GM12875 (cell line): ENCODE data around the gene GSTA2.
"Not testable (repeated sequence)": the region's sequence is repeated elsewhere in the genome, so short reads cannot be mapped to it uniquely, and the experiment has no call there.

Source experiments
- H3K4me3 ChIP-seq: one replicate; pipeline ENCODE4 v1.5.1; 2011; ENCODE audit warnings: low read depth, low read length, control low read depth
- TF ChIP-seq, protein P1 (sequence below): IDR thresholded peaks from 2 replicates; pipeline ENCODE4 v1.5.1; 2011; ENCODE audit warnings: low read depth, mild to moderate bottlenecking, control low read depth, inconsistent platforms, low read length, moderate library complexity, borderline replicate concordance; ENCODE audit not compliant: insufficient read depth

Gene GSTA2

GRCh38 chr6:52760105-52760765, 3.0 kb downstream of the GSTA2 start:
- TF ChIP-seq, protein P1, sequence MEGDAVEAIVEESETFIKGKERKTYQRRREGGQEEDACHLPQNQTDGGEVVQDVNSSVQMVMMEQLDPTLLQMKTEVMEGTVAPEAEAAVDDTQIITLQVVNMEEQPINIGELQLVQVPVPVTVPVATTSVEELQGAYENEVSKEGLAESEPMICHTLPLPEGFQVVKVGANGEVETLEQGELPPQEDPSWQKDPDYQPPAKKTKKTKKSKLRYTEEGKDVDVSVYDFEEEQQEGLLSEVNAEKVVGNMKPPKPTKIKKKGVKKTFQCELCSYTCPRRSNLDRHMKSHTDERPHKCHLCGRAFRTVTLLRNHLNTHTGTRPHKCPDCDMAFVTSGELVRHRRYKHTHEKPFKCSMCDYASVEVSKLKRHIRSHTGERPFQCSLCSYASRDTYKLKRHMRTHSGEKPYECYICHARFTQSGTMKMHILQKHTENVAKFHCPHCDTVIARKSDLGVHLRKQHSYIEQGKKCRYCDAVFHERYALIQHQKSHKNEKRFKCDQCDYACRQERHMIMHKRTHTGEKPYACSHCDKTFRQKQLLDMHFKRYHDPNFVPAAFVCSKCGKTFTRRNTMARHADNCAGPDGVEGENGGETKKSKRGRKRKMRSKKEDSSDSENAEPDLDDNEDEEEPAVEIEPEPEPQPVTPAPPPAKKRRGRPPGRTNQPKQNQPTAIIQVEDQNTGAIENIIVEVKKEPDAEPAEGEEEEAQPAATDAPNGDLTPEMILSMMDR, result no peak
- H3K4me3 ChIP-seq, result no peak overlapping the region

DNA sequence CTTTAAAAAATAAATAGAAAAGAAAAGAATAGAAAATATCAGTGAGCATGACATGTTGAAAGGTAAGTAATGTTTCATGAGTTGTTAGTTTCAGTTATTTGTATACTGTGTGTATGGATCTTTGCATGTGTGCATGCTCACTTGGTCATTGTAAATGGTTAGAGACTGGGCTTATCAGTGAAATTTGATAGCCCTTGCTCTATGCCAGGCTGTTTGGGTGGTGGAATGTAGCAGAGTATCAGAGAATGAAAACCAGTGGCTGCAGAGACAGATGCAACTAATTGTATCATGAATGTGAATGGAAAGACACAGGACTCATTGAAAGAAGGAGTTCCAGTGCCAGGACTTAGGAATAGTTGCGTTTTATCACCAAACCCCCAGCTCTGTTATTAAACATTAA, 4.2 kb downstream of the GSTA2 start:
- no peak overlapping the region for H3K4me3 ChIP-seq
- TF ChIP-seq, protein P1, result no peak

GRCh38 chr6:52757651-52758338, 5.5 kb downstream of the GSTA2 start:
- not testable (repeated sequence) for H3K4me3 ChIP-seq

DNA sequence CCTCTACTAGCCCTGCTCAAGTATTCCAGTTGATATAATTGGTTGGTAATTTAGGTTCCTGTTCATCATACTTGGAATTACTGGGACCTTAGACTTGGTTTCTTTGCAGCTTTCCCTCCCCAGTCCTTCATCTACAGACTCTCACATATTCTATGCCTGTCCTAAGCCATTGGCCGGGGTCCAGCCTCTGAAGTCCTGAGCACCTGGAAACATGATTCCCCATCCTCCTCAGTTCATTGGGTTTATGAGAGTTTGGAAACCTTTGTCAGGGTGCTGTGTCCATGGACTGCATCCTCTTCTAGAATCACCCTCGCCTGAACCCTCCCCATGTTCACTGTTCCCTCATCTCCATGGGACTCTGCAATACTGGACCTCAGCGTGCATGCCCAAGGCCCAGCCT, 8.8 kb downstream of the GSTA2 start:
- H3K4me3 ChIP-seq, result no peak overlapping the region
- TF ChIP-seq, protein P1, result no peak

- H3K4me3 ChIP-seq, result not testable (repeated sequence)
These were observed 10.1 kb downstream of the GSTA2 start for GRCh38 chr6:52753137-52753536.

GRCh38 chr6:52752310-52752709, 11.0 kb downstream of the GSTA2 start:
- H3K4me3 ChIP-seq, result no peak overlapping the region
- TF ChIP-seq, protein P1, result no peak

DNA sequence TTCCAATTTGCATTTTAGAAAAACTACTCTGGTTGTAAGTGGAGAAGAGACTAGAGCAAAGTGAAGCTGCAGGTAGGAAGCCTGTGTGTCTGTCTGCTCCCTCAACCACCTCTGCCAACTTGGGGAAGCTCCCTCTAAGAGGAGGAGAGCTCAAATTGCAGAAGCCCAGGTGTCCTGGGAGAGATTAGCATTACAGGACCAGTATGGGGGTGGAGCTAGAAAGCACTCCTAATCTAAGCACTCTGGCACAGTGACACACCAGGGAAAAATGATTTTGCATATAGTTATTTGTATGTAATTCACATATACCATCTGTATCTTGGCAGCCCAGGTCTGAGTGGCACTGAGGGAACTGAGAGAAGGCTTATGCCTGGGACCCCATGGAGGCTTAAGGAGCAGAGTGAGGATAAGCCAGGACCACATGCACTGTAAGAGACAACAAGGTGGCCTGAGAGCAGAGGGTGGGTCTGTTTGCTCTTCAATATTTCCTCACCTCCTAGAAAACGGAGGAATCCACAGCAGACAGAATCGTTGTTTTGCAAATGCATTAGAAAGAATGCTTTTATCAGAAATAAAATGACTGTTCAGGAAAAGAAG, 13.6 kb downstream of the GSTA2 start:
- TF ChIP-seq, protein P1, result no peak
- H3K4me3 ChIP-seq, result no peak overlapping the region

DNA sequence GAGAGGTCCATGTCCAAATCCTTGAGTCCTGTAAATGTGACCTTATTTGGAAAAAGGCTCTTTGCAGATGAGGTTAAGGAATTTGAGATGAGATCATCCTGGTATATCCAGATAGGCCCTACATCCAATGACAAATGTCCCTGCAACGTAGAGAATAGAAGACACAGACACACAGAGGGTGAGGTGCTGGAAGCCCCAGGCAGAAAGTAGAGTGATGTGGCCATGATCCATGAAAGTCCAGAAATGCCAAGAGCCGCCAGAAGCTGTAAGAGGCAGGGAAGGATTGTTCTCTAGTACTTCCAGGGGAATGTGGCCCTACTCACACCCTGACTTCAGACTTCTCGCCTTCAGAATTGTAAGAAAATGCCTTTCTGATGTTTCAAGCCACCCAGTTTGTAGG, 16.0 kb downstream of the GSTA2 start:
- H3K4me3 ChIP-seq, result not testable (repeated sequence)

DNA sequence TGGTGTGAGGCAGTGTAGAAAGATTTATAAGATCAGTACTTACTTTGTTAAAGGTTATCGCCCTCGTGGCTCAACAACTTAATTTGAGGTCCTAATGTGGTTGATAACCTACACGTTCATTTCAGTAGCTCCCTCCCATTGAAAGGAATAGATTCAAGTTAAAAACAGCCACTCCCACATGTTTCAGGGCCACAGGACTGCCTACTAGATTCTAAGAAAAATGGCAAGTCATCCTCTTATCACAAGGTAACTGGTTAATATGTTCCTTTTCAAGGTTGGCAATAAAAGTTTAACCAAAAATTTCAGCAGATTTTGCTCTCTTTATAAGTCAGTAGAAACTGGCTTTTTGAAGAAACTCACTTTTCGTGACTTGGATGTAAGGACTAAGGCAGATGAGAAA, 17.1 kb downstream of the GSTA2 start:
- H3K4me3 ChIP-seq, result no peak overlapping the region
- TF ChIP-seq, protein P1, result no peak
